ENCODE data around the gene HSPB9. TPM values are rescaled to one million over a fixed set of nuclear protein-coding genes. Genes with fewer than 3 reads are reported as not detected.

Gene HSPB9
- total and polyA plus RNA-seq, 9 of the 15 experiments (the other 6 are each of a cell fraction or from before 2014, with no cell fraction given) = 0.04 to 0.16 (median 0.08) TPM; not detected in 3

GRCh38 chr17:42163696-42164407 is 41.2 kb downstream of the HSPB9 start:
- no peak for DNase-seq (ENCODE audit: extremely low read depth in 1 of 4, low spot score in 3 of 4)

More at GRCh38 chr17:42163696-42164407, 41.2 kb downstream of the HSPB9 start:
- in situ Hi-C loops (cut with MboI) = no loop called here
- Histone ChIP-seq H2AFZ (ENCODE audit: low read depth, low read length) (no peak overlapping the region), H3K27ac (ENCODE audit: extremely low read depth, low read depth, low read length) (no peak overlapping the region), H4K20me1 (replicated peaks; ENCODE audit: control insufficient read depth, insufficient read depth, low read length) (no peaks in the 10 kb centered on the region; the same call in 1 of the 2 replicates), H3K4me3 (no peak overlapping the region), H3K9ac (ENCODE audit: insufficient read depth in 1 of 2, low read depth in 2 of 2, low read length in 2 of 2) (peak overlapping the region in 1 of 2 experiments; percentile 84; a peak in 1 of 4 replicates), H3K27me3 (ENCODE audit: control insufficient read depth in 2 of 2, insufficient read depth in 2 of 2, low read length in 2 of 2) (no peaks in the 10 kb centered on the region), H3K9me1 (ENCODE audit: control insufficient read depth, insufficient read depth, low read length) (peaks cover 4% of the 10 kb centered on the region), H3K4me2 (ENCODE audit: insufficient read depth, low read length) (no peak overlapping the region), H3K79me2 (ENCODE audit: control insufficient read depth, insufficient read depth, low read length) (no peaks in the 10 kb centered on the region), H3K9me3 (replicated peaks; ENCODE audit: control insufficient read depth, insufficient read depth, low read depth, low read length) (no peaks in the 10 kb centered on the region), H3K4me1 (replicated peaks in 1 of 2; ENCODE audit: control insufficient read depth in 2 of 2, insufficient read depth in 2 of 2, low read length in 2 of 2) (peaks cover 7 to 30% of the 10 kb centered on the region in 2 experiments; a peak in 3 of 5 replicates), H3K36me3 (ENCODE audit: control insufficient read depth, insufficient read depth, low read length) (no peaks in the 10 kb centered on the region)
- CTCF ChIA-PET (ENCODE audit: low intra/inter-chr PET ratio) = interaction anchor here (0.7 kb wide), 1 partner anchor 271 kb away, joined by 3 read pairs; no protein-coding TSS in a partner anchor
- no TSS peak for BruUV-seq (replicated peaks)
- intact Hi-C loops (cut with micrococcal nuclease) = no loop called here
- 60% methylated on average over 20 of the region's 22 CpGs for WGBS (ENCODE audit: insufficient coverage, low coverage, missing lambda C conversion rate)
- no peak for TF ChIP-seq TRIM25 (IDR thresholded peaks at IDR 0.05; ENCODE audit: borderline replicate concordance)
- TF ChIP-seq PCBP1 (IDR thresholded peaks at IDR 0.05; ENCODE audit: low read depth, low read length, poor library complexity, severe bottlenecking) = peak; percentile 49
- POLR2A ChIA-PET = interaction anchor here (0.6 kb wide), 3 partner anchors 34 to 151 kb away, joined by 3 to 4 read pairs (median 3); no protein-coding TSS in a partner anchor
- no peak for FAIRE-seq
- ATAC-seq = no peak
